HG03159 (cell line): ENCODE results near the gene LHPP.

Experiments used
- ATAC-seq: cut with Tn5 transposase; IDR thresholded peaks from one replicate; pipeline ENCODE4 v1.9.1; 2021; ENCODE audit warnings: mild to moderate bottlenecking, moderate library complexity; ENCODE audit not compliant: unreplicated experiment

LHPP gene

DNA sequence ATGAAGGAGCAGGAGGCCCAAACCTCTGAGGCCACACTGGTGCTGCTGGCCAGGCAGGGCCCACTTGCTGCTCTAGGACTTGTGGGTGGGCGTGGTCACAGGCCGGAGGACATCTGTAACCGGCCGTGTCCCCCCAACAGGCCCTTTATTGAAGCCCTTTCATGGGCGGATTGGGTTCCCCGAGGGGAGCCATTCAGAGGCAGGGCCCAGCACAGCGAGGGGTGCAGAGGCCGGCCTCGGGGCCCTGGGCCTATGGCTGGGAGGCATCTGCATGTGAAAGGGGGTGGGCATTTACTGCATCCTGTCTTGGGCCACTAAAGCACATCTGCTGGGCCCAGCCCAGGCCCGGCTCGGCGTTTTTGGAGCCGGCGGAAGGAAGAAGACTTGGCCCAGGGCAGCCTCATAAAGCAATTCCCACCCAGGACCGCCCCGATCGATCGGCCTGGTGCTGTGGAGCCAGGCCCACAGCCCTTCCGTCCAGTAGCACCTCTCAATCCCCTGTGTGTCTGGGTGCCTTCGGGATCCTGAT is 8.4 kb downstream of the LHPP start:
- ATAC-seq: no peak

DNA sequence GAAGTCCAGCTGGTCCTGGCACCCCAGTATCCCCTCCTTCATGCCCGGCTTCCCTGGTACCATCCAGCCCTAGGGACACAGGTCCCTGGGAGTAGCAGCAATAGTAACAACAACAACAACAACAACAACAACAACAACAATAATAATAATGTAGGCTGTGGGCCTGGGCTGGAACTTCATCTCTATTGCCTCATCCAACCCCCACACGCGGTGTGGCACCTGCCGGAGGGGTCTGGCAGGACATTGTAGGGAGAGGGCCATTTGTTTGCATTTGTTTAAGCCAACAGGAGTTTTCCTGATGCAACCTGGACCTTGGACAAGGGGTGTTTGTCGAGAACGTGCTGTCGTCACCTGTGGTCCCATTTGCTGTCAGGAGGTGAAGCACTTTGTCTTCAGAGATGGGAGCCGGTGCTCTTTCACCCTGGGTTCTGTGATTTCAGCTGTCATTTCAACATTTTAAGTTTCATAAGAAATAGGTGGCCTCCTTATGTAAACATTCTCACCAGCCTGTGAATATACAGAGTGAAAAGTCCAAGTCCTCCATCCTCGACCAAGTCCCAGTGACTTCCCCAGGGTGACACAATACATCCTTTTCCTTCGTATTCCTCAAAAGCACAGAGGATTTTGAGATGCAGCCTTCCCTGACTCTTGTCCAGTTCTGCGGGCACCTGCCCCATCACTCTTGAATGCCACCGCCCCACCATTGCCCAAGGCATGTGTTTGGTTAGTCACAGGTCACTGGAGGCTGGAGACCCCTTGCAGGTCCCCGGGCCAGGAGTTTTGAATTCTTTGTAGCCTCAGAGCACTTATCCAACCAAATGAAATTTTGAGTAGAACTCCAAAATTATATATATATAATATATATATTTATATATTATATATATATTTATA is 9.2 kb downstream of the LHPP start:
- no peak for ATAC-seq

DNA sequence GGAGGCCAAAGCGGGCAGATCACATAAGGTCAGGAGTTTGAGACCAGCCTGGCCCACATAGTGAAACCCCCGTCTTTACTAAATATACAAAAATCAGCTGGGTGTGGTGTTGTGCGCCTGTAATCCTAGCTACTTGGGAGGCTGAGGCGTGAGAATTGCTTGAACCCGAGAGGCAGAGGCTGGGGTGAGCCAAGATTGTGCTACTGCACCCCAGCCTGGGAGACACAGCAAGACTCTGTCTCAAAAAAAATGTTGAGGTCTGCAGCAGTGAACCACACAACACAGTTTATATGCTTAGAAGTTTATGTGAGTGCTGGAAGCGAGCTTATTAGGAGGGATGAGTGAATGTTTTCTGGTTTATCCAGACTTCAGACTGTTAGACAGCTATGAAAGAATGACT is 10.4 kb downstream of the LHPP start:
- ATAC-seq: no peak

- ATAC-seq: no peak
Measured at GRCh38 chr10:124473070-124473469, 11.4 kb downstream of the LHPP start.

- ATAC-seq: no peak
Measured at GRCh38 chr10:124474514-124475070, 13.0 kb downstream of the LHPP start.

GRCh38 chr10:124476043-124476725 is 14.6 kb downstream of the LHPP start:
- no peak for ATAC-seq

- ATAC-seq: no peak
Measured at GRCh38 chr10:124477614-124478363, 16.2 kb downstream of the LHPP start.

GRCh38 chr10:124478515-124478914 is 16.9 kb downstream of the LHPP start:
- ATAC-seq: no peak

- no peak for ATAC-seq
Measured at GRCh38 chr10:124480860-124481259, 19.2 kb downstream of the LHPP start.

GRCh38 chr10:124481717-124482116 is 20.1 kb downstream of the LHPP start:
- no peak for ATAC-seq

DNA sequence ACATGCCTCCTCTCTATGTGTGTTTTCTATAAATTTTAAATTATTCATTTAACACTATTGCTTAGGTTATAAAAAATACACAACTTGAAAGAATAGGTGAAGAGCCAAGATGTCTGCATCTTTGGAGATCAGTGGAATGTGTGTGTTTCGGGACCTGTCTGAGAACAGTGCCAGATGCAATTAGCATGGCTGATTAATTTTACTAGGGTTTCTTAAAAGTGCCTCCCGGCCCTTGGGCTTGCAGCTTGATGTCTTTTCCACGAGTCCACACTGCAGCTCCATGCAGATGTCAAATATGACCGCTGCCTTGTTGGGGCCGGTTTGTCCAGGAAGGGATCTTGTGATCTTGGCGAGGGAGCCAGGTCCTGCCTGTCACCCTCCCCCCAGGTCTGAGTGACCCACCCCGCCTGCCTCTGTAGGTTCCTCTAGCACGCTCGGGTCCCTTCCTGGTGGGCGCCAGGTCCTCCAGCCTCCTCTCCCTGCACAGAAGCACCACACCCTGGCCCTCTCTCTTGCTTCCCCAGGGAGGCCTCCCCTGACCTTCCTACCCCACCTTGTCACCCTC is 20.7 kb downstream of the LHPP start:
- no peak for ATAC-seq

- no peak for ATAC-seq
Measured at GRCh38 chr10:124482876-124483275, 21.3 kb downstream of the LHPP start.

- no peak for ATAC-seq
Measured at GRCh38 chr10:124484031-124484430, 22.4 kb downstream of the LHPP start.

DNA sequence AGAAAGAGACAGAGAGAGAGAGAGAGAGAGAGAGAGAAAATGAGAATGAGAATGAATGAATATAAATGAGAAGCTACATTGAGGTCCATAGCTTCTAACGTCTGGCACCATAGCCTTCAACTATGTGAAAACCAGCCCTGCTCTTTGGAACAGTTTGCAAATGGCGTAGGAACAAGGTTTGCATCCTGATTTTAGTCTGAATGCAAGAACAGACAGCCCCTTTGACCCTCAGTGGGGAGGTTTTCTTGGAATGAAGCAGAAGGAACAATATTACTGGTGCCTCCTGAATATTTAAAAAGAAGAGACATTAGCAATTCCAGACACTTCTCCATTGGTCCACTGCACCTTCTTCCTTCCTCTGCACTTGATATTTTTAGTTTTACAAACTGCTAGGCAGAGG is 23.0 kb downstream of the LHPP start:
- no peak for ATAC-seq

GRCh38 chr10:124486635-124487034 is 25.0 kb downstream of the LHPP start:
- ATAC-seq: no peak

DNA sequence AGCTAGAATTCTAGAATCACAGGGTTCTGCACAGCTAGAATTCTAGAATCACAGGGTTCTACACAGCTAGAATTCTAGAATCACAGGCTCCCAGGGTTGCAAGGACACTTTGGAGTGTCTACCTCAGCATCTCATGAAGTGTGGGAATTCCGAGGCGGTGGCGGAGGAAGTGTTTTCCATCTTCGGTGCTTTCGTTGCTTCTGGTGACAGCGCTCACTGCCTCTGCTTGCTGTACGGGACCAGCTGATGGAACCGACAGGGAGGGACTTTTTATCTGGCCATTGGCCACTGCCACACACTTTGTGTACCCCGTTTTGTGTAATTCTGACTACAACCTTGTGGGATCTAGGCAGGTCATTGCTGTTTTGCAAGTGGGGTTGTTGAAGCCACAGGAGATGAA is 29.5 kb downstream of the LHPP start:
- ATAC-seq: no peak

DNA sequence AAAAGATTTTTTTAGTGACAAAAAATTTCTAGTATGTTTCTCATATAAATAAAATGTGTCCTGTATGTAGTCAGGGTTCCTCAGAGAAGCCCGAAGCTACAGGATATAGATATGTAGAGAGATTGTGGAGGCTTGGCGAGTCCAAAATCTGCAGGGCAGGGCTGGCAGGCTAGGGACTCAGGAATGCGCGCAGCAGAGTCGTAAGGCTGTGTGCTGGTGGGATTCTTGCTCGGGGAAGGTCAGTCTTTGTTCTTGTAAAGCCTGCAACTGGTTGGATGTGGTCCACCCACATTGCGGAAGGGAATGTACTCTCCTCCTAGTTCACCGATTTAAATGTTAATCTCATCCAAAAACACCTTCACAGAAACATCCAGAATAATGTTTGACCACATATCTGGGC is 30.6 kb downstream of the LHPP start:
- ATAC-seq: no peak

DNA sequence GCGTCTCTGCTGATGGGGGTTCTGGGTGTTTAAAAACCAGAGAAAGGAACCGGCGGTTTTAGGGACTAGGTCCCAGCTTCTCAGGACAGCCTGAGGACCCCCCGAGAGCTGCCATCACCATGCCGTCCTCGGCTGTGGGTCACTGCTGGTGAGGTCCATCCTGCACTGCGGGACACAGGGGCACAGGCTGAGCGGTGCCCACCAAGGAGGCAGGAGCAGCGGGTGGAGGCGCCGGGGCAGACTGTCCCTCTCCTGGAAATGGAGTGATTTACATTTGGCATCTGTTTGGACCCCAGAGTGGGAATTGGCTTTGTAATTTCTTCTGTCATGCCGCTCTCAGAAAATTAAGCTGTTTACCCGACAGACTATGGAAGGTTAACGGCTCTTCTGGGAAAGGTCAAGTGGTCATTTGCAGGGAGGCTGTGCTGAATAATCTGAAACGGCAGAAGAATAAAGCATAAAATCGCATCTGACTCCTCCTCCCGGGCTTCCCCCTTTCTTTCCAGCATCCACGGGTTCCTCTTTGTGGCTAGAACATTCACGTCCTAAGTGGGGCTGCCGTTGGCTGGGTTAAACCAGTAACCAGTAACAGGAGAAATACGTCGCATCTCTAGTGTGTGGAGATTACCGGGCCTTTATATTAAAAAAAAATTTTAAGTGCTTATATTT is 31.7 kb downstream of the LHPP start:
- no peak for ATAC-seq

DNA sequence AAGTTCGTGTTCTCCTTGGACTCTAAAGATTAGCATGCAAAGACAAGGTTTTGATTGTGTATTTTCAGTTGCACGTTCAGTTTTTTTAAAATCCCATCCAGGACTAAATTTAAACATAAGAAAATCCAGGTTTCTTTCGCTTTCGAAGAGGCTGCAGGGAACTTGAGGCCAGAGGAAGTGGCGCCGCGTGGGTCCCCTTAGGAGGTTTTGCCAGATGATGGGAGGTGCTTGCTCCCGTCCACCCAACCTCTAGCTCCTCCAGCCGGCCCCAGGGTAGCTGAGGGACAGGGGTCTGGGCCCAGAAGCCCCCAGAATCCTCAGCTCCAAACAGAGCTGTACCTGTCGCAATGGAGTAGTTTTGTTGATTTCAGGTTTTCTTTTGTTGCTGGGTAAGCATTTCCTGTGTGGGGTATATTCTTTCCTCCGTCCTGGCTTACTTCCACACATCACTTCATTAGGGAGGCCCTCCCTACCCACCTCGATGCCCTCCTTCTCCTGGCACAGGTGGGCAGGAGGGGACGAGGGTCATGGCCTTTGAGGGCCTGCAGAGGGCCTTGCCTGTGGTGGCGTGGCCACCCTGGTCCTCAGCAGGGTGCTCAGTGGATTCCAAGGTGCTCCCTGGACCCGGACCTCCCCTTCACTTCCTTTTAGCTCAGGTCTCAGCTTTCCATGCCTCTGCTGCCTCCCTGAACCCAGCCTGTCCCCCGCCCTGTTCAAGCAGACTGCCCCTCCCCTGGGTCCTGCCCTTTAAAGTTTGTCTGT is 32.6 kb downstream of the LHPP start:
- no peak for ATAC-seq
